GM19240 (cell line): ENCODE results near the gene ZNF565.
"Not testable (repeated sequence)": the region's sequence is repeated elsewhere in the genome, so short reads cannot be mapped to it uniquely, and the experiment has no call there.

Source experiments
- DNase-seq: peaks from one replicate; pipeline ENCODE4 v3.0.0; 2011; ENCODE audit warnings: low spot score; ENCODE audit not compliant: insufficient read length

Gene ZNF565

DNA sequence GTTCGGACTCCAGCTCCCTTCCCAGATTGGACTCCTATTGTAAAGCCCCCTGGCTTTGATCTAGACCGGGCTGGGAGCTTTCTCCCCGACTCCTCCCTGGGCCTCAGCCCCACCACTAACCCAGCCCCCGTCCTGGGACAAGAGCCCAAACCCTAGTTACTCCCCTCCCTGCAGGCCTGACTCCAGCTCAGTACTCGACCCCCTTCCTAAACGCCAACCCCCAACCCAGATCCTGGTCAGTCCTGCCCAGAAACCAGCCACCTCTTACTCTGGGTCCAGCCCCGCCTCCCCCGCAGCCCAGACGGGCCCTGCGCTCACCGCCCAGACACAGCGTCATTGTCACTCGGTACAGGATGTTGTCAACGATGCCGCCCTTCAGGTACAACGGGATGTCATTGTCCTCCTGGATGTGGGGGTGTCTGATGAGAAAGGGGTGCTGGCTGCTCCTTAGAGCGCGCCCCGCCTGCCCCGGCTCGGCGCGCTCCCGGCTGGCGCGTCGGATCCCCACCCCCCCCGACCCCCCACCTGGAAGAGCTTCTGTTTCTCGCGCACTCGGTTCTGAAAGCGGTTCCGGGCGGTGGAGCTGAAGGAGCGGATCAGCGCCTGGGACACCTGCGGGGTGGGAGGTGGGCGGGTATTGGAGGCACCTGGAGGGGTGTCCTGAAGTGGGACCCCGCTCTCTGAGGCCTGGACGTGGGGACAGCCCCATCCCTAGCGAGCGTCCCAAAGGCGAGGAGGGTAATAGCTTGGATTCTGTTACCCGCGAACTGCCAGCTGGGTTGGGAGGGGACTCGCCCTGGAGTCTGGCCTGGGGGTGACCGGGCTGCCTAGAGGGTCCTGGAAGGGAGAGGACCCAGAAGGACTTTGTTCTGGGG is 63.1 kb downstream of the ZNF565 start:
- no peak for DNase-seq

DNA sequence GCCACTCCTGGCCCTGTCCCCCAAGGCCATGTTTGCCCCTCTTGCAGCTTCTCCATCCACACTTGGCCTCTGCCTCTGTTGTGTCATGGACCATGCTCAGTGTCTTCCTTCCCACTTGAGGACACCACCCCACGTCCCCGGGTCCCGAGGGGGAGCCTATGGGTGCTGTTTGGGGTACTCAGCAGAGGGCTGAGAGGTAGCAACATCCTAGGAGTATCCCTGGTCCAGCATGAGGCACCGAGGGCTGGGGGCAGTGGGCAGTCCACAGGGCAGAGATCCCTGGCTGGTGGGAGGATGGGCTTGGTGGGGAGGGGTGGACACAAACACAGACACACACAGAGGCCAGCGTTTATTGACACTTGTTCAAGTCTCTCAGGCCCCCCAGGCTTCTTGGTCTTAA is 63.9 kb downstream of the ZNF565 start:
- no peak for DNase-seq

DNA sequence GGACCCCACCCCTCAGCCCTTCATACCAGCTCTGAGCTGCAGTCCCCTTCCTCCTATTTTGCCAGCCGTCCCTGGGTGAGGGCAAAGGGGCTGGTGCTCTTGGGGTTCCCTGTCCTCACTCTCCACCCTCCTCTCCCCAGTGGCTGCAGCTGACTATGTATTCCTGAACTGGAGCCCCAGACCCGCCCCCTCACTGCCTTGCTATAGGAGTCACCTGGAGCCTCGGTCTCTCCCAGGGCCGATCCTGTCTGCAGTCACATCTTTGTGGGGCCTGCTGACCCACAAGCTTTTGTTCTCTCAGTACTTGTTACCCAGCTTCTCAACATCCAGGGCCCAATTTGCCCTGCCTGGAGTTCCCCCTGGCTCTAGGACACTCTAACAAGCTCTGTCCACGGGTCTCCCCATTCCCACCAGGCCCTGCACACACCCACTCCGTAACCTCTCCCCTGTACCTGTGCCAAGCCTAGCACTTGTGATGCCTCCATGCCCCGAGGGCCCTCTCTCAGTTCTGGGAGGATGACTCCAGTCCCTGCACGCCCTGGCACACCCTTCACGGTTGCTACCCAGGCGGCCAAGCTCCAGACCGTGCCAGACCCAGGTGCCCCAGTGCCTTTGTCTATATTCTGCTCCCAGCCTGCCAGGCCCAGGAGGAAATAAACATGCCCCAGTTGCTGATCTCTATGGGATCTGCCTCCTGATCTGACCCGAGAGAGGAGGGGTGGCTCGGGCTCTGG is 64.6 kb downstream of the ZNF565 start:
- no peak for DNase-seq

DNA sequence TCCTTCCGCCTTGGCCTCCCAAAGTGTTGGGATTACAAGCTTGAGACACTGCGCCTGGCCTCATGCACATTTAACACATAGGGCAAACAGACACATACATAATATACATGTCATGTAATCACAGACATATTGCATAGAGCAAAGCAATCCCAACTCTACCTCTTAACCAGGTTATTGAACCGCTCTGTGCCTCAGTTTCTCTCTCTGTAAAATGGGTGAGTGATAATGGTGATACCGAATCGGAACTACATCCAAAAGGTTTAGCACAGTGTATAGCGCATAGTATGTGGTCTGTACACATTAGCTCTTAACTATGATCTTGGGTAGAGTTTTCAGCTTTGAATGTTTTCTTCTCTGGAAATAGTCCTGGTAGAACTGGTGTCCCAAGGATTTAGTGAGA is 69.8 kb downstream of the ZNF565 start:
- DNase-seq = no peak

DNA sequence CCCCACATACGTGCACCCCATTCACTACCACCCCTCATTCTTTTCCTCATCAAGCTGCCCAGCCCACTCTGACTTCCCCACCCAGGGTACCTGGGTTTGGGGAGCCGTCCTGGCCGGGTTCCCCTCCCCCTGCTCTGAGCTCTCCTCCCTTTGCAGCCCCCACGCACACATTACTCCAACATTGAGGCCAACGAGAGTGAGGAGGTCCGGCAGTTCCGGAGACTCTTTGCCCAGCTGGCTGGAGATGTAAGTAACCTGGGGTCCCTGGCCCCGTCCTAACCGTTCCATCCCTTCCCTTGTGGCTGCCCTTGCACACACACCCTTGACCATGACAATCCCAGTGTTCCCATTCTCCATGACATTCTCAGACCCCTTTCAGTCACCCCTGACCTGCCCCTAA is 72.0 kb downstream of the ZNF565 start:
- no peak for DNase-seq

DNA sequence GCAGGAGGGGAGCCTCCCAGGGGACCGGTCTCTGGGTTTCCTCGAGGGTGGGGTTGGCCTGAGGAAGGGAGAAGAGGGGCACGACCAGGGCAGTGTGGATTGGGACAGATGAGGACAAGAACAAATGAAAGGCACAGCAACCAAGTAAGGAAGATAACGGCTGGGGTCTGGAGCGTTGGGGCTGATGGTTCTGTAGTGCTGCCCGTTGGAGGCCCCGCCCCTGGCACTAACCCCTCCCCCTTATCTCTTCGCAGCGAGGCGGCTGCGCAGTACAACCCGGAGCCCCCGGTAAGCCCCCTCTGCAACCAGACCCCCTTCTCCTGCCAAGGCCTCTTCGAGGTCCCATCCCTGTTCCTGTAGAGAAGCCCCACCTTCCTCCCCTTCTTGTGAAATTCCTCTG is 72.4 kb downstream of the ZNF565 start:
- DNase-seq = no peak

DNA sequence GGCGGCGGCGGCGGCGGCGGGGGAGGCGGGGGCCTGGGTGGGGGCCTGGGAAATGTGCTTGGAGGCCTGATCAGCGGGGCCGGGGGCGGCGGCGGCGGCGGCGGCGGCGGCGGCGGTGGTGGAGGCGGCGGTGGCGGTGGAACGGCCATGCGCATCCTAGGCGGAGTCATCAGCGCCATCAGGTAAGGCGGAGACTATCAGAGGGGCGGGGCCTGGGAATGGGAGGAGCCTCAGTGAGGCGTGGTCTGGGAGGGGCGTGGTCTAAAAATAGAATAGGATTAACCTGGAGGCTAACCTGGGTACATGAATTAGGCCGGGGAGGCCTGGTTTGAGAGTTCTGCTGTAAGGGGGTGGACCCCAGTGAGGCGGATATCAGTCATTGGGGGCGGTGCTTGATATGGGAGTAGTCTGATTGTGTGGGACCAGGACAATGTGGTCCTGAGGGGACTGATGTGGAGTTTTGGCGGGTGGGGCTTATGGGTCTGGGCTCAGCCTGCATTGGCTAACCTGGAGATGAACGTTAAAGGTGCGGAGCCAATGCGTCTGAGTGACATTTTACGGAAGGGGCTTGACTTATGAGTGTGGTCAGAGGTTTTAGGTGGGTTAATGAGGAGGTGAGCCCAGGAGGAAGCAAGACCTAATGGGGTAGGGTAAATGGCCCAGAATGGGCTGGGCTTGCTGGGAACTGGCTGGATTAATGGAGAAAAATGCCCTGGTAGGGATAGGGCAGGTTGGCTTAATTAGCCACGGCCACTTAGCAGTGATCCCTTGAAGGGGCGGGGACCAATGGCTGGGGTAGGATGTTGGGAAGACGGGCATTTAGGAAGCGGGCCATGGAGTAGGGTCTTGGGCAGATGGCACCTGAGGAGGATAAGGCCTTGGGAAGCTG is 73.2 kb downstream of the ZNF565 start:
- DNase-seq = peak; percentile 89

DNA sequence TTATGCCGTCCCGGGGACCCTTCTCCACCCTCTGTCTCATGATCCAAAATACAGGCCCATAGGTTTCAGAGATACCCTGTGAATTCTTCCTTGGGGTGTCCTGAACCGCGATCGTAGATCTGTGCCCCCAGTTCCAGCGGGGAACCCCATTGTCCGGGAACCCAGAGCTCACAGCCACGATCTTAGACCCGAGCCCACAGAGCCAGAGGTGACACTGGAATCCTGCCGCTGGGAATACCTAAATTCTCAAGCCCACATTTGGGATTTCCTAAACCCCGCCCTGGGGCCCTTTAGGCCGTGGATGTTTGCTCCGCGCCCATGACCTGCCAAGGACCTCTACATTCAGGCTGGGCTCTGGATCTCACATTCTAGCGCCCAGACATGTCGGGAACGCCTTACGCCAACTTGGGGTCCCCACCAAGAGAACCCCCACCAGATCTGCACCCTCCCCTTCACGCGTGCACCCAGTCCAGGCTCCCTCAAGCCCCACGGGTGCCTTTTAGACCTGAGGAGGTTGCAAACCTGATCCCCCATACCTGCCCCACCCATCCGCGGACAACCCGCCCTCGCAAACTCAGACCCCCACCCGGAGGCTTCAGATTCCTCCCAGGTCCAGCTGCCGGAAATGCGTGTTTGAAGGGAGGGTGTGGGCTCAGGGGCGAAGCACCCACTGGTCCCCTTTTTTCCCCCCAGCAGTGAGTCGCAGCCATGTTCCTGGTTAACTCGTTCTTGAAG is 74.0 kb downstream of the ZNF565 start:
- peak; percentile 73 for DNase-seq

DNA sequence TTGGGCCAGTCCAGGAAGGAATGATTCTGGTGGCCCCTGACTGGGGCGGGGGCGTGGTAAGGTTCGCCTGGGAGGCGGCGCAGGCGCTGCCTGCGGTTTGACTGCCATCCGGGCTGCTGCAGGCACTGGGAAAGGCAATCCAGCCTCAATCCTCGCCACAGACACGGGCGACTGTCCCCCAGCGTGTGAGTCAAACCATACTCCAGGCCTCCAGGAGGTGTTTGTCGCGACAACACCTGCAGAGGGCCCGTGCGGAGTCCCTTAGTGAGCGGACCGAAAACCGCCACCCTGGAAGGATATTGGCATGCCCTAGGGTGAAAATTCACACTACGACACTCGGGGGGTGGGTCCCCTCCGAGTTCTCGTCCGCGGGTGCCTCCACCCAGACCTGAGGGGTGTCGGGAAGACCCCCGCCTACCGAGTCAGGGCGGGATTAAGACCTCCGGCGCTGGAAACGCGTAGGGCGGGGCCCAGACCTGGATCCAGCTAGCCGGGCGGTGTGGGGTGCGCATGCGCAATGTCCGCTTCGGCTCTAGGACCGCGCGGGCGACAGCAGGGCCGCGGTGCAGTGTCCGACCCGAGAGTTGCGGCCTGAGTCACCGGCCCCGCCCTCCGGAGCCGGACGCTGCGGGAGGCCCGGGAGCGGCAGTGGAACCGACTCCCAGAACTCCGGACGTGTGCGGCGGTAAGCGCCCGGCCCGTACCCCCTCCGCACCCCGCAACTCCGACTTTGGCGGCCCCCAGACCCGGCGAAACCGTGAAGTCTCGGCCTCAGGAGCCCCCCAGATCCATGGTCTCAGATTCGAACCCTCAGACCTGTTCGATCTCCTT is 74.8 kb downstream of the ZNF565 start, which contains the start of gene CAPNS1:
CAPNS1 (plus strand) TSS at position 594 of the 831 bp plus-strand sequence. CDS start 946 bp downstream, outside the sequence.
- peak; percentile 96 for DNase-seq

DNA sequence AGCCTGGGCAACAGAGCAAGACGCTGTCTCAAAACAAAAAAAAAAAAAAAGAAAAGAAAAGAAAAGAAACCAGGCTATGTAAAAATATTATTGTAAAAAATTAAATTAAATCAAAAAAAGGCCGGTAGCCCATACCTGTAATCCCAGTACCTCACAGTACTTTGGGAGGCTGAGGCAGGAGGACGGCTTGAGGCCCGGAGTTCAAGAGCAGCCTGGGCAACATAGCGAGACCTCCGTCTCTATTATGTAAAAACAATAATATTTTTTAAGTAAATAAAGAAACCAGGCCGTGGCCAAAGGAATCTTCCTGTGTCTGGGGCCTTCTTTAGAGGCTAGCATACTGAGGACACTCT is 75.4 kb downstream of the ZNF565 start:
- DNase-seq = no peak

DNA sequence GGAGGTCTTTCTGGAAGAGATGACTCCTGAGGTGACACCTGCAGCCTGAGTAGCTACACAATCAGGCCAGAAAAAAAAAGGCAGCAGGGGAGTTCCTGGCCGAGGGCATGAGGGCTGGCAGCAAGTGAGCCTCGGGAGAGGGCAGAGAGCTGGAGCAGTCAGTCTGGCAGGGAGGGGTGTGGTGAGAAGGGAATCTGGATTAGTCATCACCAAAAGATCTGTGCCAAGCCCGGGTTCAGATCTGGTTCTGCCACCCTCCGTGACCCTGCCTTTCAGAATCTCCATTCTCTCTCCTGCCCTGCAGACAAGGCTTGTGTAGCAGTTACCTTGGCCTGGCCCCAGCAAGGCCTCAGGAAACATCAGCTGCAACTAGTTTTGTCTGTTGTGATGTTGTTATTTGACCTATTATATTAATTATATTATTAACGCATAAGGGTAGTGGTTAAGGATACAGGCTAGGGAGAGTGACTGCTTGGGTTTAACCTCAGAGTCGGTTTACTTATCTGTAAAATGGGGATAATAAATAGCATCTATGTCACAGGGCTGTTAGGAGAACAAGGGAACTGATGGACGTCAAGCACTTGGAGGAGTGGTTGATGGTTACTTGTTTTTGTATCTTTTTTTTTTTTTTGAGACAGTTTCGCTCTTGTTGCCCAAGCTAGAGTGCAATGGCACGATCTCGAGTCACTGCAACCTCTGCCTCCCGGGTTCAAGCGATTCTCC is 77.3 kb downstream of the ZNF565 start:
- DNase-seq = no peak

DNA sequence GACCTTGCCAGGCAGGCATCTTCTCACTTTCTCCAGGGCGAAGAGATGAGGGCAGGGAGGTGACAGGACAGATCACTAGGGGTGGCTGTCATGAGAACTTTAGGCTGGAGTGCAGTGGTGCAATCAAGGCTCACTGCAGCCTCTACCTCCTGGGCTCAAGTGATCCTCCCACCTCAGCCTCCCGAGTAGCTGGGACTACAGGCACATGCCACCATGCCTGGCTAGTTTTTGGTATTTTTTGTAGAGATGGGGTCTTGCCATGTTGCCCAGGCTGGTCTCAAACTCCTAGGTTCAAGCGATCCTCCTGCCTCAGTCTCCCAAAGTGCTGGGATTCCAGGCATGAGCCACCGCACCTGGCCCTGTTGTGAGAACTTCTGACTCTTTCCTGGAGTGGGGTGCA is 79.6 kb downstream of the ZNF565 start:
- not testable (repeated sequence) for DNase-seq
